Stimulated activated CD8-positive, alpha-beta memory T cell treated with anti-CD3 and anti-CD28 coated beads, Interleukin-4, amount 100 ng/mL, for 48 hours (primary cell): ENCODE measurements around the gene DTX3.
"Not testable (repeated sequence)": the region's sequence is repeated elsewhere in the genome, so short reads cannot be mapped to it uniquely, and the experiment has no call there.

Source experiments
- DNase-seq: peaks from one replicate; pipeline ENCODE4 v3.0.0-alpha.2; 2020

Gene DTX3

DNA sequence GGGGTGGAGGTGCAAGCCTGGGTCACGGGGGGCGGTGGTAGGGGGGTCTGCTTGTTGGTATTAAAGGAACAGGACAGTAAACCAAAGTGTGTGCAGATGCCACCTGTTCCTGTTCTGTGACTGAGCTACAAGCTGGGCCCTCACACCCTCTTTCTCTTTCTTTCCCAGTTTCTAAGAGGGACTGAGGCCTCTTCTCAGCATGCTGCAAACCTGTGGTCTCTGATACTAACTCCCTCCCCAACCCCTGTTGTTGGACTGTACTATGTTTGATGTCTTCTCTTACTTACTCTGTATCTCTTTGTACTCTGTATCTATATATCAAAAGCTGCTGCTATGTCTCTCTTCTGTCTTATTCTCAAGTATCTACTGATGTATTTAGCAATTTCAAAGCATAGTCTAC, 20.6 kb upstream of the DTX3 start:
- DNase-seq: no peak

DNA sequence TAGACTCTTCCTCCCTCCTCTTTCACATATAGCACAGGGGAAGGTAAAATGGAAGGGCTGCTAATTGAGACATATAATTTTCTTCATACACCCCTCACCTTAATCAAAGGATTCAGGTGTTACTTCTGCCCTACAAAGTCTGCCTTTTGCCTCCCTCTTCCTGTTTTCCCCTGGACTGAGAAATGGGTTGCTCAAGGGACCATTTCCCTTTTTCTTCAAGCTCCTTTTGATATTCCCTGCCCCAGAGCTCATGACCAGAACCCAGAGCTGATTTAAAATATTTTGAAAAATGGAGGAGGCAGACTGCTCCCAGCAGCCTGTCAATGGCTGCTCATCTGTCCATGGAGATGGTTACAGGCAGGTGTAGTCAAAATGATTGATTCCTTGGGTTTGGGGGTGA, 19.9 kb upstream of the DTX3 start:
- no peak for DNase-seq

DNA sequence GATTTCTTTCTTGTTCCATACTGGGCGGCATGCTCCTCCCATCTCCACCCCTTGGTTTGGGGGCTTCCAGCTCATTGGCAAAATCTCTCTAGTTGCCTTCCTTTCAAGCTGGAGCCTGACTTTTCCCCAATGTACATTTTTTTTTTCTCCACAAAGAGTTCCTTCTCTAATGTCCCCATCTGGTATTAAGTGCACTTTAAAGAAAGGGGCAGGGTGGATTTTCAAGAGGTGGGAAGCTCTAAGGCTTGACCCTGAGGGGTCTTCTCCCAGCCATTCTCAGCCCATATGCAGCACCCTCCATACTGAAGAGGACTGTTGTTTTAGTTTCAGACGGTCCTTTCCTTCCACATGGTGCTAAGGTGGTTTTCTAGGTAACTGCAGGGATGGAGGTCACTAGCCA, 19.5 kb upstream of the DTX3 start:
- no peak for DNase-seq

DNA sequence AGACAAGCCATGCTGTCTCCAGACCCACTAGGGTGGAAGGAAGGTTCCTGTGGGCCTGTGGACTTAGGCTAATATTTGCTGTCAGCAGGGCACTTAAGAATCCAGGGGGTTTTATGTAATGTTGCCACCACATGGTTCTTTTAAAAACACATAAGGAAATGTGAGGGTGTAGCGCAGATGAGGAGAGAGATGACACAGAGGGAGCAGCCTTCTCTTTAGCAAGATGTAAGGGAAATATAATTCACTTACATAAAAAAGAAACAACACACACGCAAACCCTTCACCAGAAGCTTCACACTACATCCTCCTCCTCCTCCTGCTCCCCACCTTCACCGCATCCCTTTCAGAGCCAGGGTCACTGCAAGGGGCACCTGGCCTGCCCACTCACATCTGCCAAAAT, 18.5 kb upstream of the DTX3 start:
- no peak for DNase-seq

DNA sequence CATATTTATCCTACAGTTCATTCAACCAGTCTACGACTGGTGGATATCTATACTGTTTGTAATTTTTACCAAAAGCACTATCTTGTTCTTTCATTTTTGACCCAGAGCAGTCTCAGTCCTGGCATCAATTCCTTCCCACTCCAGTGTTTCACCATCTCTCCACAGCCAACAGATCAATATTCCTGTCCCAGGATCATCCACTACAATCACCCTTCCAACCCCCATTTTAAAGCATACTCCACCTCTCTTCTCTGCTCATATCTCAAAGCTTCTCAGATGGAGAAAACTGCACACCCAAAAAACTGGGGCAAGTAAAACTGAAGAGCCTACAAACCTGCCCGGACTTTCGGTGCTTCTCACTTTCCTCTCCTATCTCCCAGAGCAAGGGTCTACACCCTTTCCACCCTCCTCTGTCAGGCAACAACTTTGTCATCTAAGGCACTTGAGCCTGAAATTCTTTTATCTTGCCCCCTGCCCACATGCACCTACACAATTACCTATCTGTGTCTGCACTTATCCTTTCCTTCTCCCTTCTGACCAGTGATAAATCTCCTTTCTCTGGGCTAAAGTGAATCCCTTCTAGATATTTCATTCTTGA, 17.7 kb upstream of the DTX3 start:
- no peak for DNase-seq

DNA sequence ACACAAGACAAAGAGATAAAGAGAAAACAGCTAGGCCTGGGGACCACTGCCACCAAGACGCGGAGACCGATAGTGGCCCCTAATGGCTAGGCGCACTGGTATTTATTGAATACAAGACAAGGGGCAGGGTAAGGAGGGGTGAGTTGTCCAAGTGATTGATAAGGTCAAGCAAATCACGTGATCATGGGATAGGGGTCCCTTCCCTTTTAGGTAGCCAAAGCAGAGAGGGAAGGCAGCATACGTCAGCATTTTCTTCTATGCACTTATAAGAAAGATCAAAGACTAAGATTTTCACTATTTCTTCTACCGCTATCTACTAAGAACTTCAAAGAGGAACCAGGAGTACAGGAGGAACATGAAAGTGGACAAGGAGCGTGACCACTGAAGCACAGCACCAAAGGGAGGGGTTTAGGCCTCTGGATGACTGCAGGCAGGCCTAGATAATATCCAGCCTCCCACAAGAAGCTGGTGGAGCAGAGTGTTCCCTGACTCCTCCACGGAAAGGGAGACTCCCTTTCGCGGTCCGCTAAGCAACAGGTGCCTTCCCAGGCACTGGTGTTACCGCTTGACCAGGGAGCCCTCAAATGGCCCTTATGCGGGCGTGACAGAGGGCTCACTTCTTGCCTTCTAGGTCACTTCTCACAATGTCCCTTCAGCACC, 15.5 kb upstream of the DTX3 start:
- not testable (repeated sequence) for DNase-seq

DNA sequence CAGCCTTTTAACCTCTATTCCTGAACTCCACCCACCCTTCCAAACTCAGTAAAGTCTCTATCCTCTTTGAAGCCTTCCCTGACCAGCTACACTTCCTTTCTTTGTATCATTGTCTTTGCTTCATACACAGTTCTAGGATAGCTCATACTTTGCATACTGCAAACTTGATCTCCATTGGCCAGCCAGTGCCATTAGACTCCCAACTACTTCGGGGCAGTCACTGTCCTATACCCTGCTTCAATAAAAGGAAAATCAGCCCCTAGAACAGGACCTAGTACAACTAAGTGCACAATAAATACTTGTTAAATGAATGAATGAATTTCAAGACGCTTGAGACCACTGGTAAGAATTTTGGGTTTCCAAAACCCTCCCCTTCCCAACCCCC, 14.2 kb upstream of the DTX3 start:
- no peak for DNase-seq

DNA sequence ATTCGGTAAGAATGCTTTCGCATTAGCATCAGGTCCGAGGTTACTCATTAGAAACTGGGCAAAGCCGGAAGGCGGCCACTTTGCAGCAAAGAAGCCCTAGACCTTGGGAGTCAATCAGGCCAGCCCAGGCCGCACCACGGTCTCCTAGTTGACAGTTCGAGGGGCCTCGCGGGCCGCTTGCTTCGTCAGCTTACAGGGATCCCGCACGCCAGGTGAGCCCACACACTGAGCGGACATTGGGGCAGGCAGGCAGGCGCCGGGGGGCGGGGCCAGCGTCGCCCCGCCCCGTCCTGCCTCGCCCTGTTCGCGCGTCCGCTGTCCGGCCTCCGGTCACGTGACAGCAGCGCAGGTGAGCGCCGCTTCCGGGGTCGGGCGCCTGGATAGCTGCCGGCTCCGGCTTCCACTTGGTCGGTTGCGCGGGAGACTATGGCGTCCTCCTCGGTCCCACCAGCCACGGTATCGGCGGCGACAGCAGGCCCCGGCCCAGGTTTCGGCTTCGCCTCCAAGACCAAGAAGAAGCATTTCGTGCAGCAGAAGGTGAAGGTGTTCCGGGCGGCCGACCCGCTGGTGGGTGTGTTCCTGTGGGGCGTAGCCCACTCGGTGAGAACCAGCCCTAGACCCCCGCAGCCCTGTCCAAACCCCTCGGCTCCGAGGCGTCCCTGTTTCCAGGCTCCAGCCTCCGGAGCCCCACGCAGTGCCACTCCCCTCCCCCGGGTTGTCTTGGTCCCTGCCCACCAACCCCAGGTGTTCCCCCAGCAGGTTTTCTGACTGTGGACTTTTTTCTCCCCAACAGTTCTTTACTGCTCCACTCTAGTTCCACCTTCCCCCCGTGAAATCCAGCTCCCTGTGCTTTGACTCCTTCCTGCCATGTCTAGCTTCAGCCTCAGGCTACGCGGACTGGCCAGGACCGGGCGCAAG, 13.5 kb upstream of the DTX3 start, which contains the start of gene PIP4K2C:
Gene PIP4K2C, plus strand, starts transcription at position 329 of the 918 bp plus-strand sequence. Its CDS starts 98 bp downstream, at position 427.
- peak; percentile 86 for DNase-seq

DNA sequence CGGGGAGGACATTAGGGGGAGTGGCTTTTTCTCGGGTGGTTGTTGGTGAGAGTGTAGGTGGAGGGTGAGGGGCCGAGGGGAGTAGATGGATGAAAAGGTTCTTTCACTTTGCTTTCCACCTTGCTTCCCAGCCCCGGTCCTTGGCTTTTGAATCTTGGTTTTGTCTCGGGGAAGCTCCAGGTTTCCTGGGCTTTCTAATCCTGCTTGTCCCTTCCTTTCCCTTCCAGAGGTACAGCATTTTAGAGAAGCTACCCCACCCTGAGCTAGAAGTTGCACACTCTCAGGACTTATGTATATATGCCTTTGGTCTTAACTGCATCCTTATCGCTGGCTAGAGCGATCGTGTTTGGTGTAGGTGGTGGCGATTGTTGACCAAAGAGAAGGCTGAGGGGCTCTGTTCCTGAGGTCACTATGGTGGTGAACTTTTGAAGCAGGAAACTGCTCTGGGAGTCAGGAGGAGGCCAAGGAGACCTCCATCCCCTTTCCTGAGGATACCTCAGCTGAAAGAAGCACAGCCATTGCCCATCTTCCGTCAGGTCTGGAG, 12.8 kb upstream of the DTX3 start:
- no peak for DNase-seq

DNA sequence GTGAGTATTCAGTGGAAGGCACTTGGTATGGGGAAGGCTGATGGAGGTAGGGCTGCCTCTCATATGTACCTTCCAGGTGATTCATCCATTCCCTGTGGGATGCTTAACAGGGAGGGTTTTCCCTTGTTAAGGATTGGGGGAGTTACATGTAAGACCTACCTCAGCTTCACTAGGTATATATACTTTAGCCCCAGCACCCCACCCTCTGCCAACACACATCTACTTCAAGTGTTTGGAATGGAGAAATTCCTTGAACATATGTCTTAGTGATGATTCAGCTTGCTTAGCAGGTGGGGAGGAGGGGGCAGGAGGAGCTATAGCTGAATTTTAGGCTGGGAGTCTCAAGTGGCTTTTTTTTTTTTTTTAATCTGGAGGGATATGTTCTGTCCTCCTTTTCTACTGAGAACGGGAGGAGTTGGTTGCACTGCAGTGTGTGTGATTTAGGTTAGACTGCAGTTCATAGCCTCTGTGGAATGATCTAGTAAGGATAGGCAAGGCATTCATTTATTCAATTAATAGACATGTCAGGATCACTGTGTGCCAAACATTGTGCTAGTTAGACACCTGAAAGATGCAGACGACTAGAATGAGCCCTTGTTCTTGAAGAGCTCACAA, 12.0 kb upstream of the DTX3 start:
- no peak for DNase-seq

DNA sequence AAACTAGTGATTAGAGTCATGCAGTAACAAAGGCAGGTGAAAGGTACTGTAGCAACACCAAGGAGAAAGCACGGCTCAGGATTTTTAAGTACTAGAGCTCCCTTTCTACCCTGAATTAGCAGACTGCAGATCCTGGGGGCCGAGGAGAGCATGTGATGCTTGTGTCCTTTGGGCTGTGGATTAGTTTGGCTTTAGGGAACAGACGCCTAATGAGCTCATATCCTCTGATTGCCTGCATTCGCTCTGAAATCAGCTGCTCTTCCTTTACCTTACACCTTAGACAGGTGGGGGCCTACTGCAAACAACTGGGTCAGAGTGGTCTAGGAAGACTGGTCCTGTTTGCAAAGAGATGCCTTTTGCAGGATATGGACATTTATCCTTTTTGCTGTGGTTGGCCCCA, 11.4 kb upstream of the DTX3 start:
- DNase-seq: no peak

DNA sequence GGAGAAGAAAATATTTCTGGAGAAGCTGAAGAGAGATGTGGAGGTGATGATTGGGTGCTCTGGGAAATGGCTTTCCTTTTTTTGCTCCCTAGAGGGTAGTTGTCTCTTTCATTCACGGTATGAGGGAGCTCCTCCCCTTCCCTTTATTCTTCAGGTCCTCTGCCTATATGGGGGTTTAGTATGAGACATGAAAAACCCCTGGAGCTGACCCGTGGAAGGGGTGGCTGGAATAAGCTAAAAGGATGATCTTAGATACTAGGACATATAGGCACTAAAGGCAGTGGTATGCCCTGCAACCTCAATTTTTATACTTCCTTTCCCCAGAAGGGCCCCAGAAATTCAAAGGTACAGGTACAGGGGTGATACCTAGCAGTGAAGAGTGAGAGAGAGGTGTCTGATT, 4.2 kb upstream of the DTX3 start:
- no peak for DNase-seq

DNA sequence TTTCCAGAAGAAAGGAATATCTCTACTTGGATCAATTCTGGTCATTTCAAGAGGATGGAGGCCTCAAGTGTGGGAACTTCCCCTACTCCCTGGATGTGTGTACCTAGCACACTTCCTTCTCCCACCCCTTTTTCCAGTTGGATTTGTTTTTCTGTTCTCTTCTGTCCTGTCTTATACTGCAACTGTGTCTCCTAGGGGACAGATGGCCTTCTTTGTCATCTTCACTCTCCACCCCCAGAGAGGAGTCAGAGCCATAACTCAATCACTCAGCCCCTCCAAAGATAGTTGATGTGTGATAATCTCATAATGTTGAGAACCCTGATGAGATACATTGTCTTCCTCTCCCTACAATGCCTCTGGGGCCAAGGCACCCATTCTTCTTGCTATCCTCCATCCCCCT, 2.1 kb upstream of the DTX3 start:
- no peak for DNase-seq

DNA sequence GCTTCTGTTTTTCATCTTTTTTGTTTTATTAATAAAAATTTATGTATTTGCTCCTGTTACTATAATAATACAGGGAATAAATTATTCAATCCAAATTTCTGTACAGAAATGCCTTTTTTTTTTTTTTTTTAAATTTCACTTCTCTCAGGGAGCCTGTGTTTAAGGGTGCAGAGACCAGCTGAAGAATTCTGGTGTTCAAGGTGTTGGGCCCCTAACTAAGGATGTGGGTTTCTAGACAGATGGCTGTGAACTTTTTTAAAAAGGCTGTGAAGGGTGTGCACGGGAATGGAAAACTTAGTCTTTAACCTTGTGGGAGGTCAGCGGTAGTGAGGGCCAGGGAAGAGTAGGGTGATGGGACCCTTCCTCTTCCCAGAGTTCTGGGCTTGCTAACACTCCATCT, 1.3 kb upstream of the DTX3 start:
- DNase-seq: no peak

DNA sequence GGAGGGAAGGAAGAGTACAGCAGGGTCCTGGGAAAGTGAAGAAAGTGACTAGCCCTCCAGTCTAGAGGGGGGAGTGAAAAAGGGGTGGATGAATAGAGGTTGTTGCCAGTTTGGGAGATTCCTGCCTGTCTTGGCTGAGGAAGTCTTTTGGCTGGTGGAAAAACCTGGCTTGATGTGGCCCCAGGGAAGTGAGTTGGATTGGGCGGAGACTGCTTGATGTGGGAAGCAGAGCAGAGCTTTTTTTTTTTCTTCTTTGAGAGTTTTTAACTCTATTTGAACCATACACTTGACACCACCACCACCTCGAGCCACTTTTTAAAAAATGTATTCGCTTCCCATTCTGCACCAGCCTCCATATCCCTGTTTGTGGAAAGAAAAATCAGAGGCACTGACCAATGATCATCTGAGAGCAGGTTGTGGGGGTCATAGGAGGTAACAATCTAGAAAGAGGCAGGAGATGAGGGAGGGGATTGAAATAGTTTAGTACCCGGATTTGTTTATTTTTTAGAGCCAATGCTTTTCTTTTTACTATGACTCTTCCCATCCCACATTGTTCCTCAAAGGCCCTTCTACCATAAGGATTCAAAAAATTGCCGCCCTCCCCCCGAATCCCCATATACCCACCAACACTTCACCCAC, 690 bp upstream of the DTX3 start:
- no peak for DNase-seq

DNA sequence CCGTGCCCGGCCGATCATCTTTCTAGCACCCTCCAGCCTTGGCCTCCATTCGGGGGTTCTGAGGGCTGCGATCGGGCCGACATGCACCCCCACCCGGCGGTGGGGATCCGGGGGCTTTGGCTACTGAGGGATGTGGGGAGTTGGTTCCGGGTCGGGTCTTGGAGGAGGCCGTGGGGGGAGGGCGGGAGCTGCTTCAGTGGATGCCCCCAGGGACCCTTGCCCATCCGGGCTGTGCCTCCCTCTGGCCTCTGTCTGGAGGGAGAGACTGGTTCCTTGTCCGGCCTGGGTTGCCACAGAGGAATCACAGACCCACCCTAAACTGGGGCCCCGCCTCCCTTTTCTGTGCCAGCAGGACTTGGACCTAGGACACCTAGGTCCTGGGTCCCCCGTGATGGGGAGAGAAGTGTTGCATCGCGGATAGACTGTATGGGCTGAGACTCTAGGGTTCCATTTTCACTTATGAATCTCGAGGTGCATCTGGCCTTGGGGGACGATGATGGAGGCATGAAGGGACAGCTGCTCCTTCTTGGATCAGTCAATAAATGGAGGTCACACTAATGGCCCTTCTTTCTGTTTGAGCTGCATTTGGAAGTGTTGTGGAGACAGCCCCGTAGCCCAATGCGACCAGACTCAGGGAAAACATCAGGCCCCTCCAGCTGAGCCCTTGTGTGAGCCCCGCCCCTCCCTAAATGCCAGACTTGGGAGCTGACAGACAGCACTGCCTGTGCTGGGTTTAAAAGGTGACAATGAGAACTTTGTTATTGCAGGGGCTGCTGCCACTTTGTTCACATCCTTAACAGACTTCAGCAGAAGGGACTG, 577 bp downstream of the DTX3 start:
- no peak for DNase-seq

DNA sequence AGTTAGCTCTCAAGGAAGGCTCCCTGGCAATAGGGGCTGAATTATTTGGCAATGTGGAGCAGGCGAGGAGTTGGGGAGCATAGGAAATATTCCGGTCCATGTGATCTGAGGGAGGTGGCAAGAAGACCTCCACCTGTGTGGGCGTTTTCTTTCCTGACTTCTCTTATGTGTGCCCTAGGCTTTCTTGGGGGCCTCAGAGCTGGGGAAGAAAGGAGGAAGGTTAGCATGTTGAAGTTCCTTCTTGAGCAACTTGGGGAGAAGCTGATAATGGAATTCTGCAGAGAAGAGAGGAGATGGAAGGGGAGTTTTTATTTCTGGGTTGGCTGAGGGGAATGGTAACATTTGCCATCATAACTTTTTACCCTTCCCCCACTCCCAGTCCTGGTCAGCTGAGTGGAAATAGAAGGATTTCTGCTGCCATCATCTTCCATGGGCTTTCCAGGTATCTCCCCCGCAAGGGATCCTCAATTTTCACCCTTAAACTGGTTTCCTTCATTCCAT, 1.2 kb downstream of the DTX3 start:
- no peak for DNase-seq

DNA sequence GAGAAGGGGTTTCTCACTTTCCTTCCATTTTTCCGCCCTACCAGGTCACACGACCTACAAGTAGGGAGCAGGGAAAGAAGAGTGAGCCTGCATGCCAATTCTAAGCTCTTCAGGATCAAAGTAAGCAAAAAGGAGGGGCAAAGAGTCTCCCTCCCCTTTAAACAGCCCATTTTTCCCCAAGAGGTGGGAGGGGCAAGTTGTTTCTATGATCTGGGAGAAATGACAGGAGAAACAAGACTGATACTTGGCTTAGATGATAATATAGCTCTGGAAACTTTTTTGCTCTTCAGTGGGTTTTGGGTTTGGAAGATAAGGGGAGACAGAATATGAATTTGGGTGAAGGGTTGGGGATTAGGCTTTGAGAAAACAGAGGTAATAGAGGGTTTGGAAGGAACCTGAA, 1.8 kb downstream of the DTX3 start:
- no peak for DNase-seq

DNA sequence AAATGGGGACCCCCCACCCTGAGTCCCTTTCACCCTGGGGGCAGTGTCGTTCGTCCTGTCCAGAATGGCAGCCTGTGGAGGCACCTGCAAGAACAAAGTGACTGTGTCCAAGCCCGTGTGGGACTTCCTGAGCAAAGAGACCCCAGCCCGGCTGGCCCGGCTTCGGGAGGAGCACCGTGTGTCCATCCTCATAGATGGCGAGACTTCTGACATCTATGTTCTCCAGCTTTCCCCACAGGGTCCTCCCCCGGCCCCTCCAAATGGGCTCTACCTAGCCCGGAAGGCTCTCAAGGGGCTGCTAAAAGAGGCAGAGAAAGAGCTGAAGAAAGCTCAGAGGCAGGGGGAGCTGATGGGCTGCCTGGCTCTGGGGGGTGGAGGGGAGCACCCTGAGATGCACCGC, 2.2 kb downstream of the DTX3 start:
- DNase-seq: no peak

DNA sequence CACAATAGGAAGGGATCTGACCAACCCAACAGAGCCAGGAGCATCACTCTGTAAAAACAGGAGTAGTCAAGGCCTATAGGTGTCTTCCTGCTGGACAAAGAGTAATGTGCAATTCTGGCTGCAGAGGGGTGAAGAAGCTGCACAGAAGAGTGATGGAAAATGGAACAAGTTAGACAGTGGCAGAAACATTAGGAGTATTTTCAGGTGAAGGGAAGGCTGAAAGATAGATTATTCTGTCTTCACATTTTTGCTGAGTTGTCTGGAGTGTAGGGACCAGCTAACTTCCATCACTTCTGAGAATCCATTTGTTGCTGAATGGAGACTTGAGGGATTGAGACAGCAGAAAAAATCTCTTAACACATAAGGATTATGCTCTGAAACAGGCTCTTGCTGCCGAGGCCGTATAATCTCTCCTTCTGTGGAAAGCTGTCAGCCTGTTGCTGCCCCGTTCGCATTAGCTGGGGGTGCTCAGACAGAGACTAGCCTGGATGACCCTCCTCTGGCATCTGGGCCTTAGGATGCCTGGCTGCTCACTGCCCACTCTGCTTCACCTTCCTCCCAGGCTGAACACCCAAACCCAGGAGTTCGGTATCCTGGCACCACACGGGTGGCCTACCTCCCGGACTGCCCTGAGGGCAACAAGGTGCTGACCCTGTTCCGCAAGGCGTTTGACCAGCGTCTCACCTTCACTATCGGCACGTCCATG, 3.5 kb downstream of the DTX3 start:
- no peak for DNase-seq
